GM12874 (cell line): ENCODE measurements around the gene ZNF454.

Source experiments
- CTCF ChIP-seq: IDR thresholded peaks from 2 replicates; pipeline ENCODE4 v1.5.1; 2011; ENCODE audit warnings: low read depth, mild to moderate bottlenecking, control low read depth, low read length, moderate library complexity; ENCODE audit not compliant: insufficient read depth

ZNF454 gene

GRCh38 chr5:179008667-179009066 is 67.7 kb downstream of the ZNF454 start:
- no peak for TF ChIP-seq CTCF
